ENCODE data around the gene PRR12. TPM values are rescaled to one million over a fixed set of nuclear protein-coding genes. Genes with fewer than 3 reads are reported as not detected.

The PRR12 gene
- total RNA-seq, 1 experiment from 2014 or later, result 22.9 TPM

DNA sequence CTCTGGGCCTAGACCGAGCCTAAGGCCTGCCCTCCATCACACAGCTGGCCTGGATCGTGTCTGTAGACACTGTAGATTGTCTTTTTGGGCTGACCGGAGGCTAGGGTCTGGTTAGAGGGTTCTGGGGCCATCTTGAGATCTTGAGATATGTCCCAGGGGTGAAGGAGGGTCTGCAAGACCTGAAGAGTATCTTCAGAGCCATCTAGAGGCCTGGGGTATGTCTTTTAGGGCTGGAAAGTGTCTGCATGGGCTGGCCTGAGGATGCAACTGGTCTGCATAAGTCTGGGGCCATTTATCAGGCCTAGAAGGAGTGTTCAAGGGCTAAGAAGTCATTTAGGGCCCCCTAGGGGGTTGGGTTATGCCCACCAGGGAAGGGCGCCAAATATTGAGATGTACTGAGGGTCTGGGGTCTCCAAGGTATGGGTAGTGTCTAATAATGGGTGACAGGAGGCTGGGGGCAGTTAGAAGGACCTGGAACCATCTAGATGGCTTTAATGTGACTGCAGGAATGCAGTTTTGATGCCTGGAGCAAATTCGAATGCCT is 51.6 kb downstream of the PRR12 start:
- Histone ChIP-seq H3K27me3 (ENCODE audit: control insufficient read depth, insufficient read depth, low read length) (no peaks in the 10 kb centered on the region), H3K4me3 (ENCODE audit: low read depth in 2 of 2, low read length in 2 of 2) (peak overlapping the region; percentile 94 to 96), H3K9me3 (ENCODE audit: control insufficient read depth, insufficient read depth, low read depth, low read length) (no peaks in the 10 kb centered on the region), H3K27ac (ENCODE audit: low read length) (peak overlapping the region; percentile 91), H3K36me3 (ENCODE audit: control insufficient read depth, insufficient read depth, low read length) (peaks cover 4% of the 10 kb centered on the region; the same call in 1 of the 2 replicates), H3K4me1 (ENCODE audit: control insufficient read depth, insufficient read depth, low read length) (peaks cover 16% of the 10 kb centered on the region)
- ChIA-PET POLR2A (interaction anchor here (0.5 to 1.0 kb wide), 3 partner anchors 13 to 96 kb away, joined by 3 to 5 read pairs (median 3); no protein-coding TSS in a partner anchor), CTCF (no interaction called here)
- intact Hi-C loops (cut with micrococcal nuclease; ENCODE audit: unreplicated experiment) (no loop called here), in situ Hi-C loops (cut with HindIII; ENCODE audit: low pct_unique_long_range_greater_than_20kb, low sequenced_read_pairs) (no loop called here)
- BruUV-seq (replicated peaks), result no TSS peak
- no peak for DNase-seq (ENCODE audit: low read depth, low spot score)
- ATAC-seq, result no peak
- TF ChIP-seq TCF7L2 (IDR thresholded peaks at IDR 0.05; ENCODE audit: low read depth, low read length), result no peak

GRCh38 chr19:49643466-49643865 is 52.5 kb downstream of the PRR12 start:
- no peaks in the 10 kb centered on the region for H3K9me3 ChIP-seq (ENCODE audit: control insufficient read depth, insufficient read depth, low read depth, low read length)
- TF ChIP-seq SIN3A (IDR thresholded peaks at IDR 0.05; ENCODE audit: borderline replicate concordance, insufficient read depth, low read depth, low read length) (no peak), REST (IDR thresholded peaks at IDR 0.05; ENCODE audit: insufficient read depth in 1 of 2, low read depth in 2 of 2, low read length in 1 of 2) (no peak), POLR2AphosphoS5 (IDR thresholded peaks at IDR 0.05; ENCODE audit: low read depth, low read length) (no peak)
- peaks cover 15% of the 10 kb centered on the region for H3K4me1 ChIP-seq (ENCODE audit: control insufficient read depth, insufficient read depth, low read length)
- ATAC-seq (no peak), DNase-seq (ENCODE audit: low read depth, low spot score) (no peak)
- POLR2A ChIA-PET, result interaction anchor here (0.8 kb wide), 1 partner anchor 12 kb away, joined by 3 read pairs; no protein-coding TSS in a partner anchor
- peak overlapping the region; percentile 91 for H3K27ac ChIP-seq (ENCODE audit: low read length)
- no TSS peak for BruUV-seq (replicated peaks)
- CTCF ChIA-PET, result no interaction called here
- H3K27me3 ChIP-seq (ENCODE audit: control insufficient read depth, insufficient read depth, low read length), result no peaks in the 10 kb centered on the region
- no peak overlapping the region; a peak in 1 of 4 replicates for H3K4me3 ChIP-seq (ENCODE audit: low read depth in 2 of 2, low read length in 2 of 2)
- peaks cover 4% of the 10 kb centered on the region; the same call in 1 of the 2 replicates for H3K36me3 ChIP-seq (ENCODE audit: control insufficient read depth, insufficient read depth, low read length)
- in situ Hi-C loops (cut with HindIII; ENCODE audit: low pct_unique_long_range_greater_than_20kb, low sequenced_read_pairs) (no loop called here), intact Hi-C loops (cut with micrococcal nuclease; ENCODE audit: unreplicated experiment) (no loop called here)

DNA sequence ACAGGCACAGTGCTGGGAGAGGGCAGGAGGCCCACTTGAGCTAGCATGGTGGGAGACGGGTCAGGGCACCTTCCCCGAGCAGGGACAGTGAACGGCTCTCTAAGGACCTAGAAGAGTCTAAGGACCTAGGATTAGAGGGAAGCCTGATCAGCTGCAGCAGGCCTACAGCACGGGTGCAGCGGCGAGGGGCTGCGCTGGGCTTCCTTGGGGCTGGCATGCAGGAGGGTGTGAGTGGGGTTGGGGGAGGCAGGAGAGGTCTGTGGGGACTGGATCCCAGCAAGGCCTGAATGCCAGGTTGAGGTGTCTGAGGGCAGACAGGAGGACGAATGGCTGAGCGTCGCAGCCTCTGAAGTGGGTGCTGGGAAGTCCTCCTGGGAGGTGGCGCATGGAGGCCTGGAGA is 54.6 kb downstream of the PRR12 start:
- peaks cover 4% of the 10 kb centered on the region; the same call in 1 of the 2 replicates for H3K36me3 ChIP-seq (ENCODE audit: control insufficient read depth, insufficient read depth, low read length)
- no peak overlapping the region for H3K4me3 ChIP-seq (ENCODE audit: low read depth in 2 of 2, low read length in 2 of 2)
- no peaks in the 10 kb centered on the region for H3K27me3 ChIP-seq (ENCODE audit: control insufficient read depth, insufficient read depth, low read length)
- in situ Hi-C loops (cut with HindIII; ENCODE audit: low pct_unique_long_range_greater_than_20kb, low sequenced_read_pairs), result no loop called here
- H3K4me1 ChIP-seq (ENCODE audit: control insufficient read depth, insufficient read depth, low read length), result peaks cover 13% of the 10 kb centered on the region
- H3K27ac ChIP-seq (ENCODE audit: low read length), result no peak overlapping the region
- POLR2A ChIA-PET, result no interaction called here
- TF ChIP-seq TCF7L2 (IDR thresholded peaks at IDR 0.05; ENCODE audit: low read depth, low read length) (no peak), SIN3A (IDR thresholded peaks at IDR 0.05; ENCODE audit: borderline replicate concordance, insufficient read depth, low read depth, low read length) (no peak), REST (IDR thresholded peaks at IDR 0.05; ENCODE audit: insufficient read depth in 1 of 2, low read depth in 2 of 2, low read length in 1 of 2) (no peak), POLR2AphosphoS5 (IDR thresholded peaks at IDR 0.05; ENCODE audit: low read depth, low read length) (no peak)
- TF ChIP-seq, protein P1, sequence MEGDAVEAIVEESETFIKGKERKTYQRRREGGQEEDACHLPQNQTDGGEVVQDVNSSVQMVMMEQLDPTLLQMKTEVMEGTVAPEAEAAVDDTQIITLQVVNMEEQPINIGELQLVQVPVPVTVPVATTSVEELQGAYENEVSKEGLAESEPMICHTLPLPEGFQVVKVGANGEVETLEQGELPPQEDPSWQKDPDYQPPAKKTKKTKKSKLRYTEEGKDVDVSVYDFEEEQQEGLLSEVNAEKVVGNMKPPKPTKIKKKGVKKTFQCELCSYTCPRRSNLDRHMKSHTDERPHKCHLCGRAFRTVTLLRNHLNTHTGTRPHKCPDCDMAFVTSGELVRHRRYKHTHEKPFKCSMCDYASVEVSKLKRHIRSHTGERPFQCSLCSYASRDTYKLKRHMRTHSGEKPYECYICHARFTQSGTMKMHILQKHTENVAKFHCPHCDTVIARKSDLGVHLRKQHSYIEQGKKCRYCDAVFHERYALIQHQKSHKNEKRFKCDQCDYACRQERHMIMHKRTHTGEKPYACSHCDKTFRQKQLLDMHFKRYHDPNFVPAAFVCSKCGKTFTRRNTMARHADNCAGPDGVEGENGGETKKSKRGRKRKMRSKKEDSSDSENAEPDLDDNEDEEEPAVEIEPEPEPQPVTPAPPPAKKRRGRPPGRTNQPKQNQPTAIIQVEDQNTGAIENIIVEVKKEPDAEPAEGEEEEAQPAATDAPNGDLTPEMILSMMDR (IDR thresholded peaks at IDR 0.05), result no peak
- H3K9me3 ChIP-seq (ENCODE audit: control insufficient read depth, insufficient read depth, low read depth, low read length), result no peaks in the 10 kb centered on the region
- CTCF ChIA-PET, result interaction anchor here (0.6 kb wide), 1 partner anchor 118 kb away, joined by 4 read pairs; the partner anchor contains the start of gene RCN3
- ATAC-seq, result no peak
- intact Hi-C loops (cut with micrococcal nuclease; ENCODE audit: unreplicated experiment), result no loop called here
- BruUV-seq (replicated peaks), result no TSS peak
- no peak for DNase-seq (ENCODE audit: low read depth, low spot score)
